ENCODE results near the gene MOB3B.

- TF ChIP-seq CTCF (conservative IDR thresholded peaks at IDR 0.05 in 1 of 2, IDR thresholded peaks at IDR 0.05 in 1 of 2; ENCODE audit: low read depth in 1 of 2, low read length in 2 of 2): no peak
- TF ChIP-seq EZH2 (IDR thresholded peaks at IDR 0.05; ENCODE audit: low read length, missing control alignments): no peak
Measured at GRCh38 chr9:27379311-27380251, 150.0 kb downstream of the MOB3B start.
